Ascending aorta (tissue), 2 donors: ENCODE results near the gene PPP5C. TPM values are rescaled to one million over a fixed set of nuclear protein-coding genes. Genes with fewer than 3 reads are reported as not detected.
A peak's percentile ranks its signal among the peaks of the same experiment; 100 is the strongest.

ENCODE experiments used
- DNase-seq, 2 donors: peaks; one replicate each; pipeline ENCODE4 v3.0.0-alpha.2; 2019; ENCODE audit warnings: low spot score in 2 of 2
- H3K27ac ChIP-seq, 2 donors: fragments of 200-600 bp; sonication (generic); one replicate each; pipeline ENCODE4 v1.5.1; 2016 to 2017; ENCODE audit warnings: mild to moderate bottlenecking in 1 of 2
- H3K27me3 ChIP-seq: fragments of 200-600 bp; sonication (generic); one replicate; pipeline ENCODE4 v1.5.1; 2017
- H3K36me3 ChIP-seq, 2 donors: fragments of 200-600 bp; sonication (generic); one replicate each; pipeline ENCODE4 v1.5.1; 2016
- H3K4me1 ChIP-seq, 2 donors: fragments of 200-600 bp; sonication (generic); one replicate each; pipeline ENCODE4 v1.5.1; 2016 to 2017; ENCODE audit warnings: mild to moderate bottlenecking in 1 of 2
- H3K4me3 ChIP-seq, 2 donors: fragments of 200-600 bp; sonication (generic); one replicate each; pipeline ENCODE4 v1.5.1; 2016 to 2017; ENCODE audit warnings: mild to moderate bottlenecking in 1 of 2
- H3K9me3 ChIP-seq, 2 donors: fragments of 200-600 bp; sonication (generic); one replicate each; pipeline ENCODE4 v1.5.1; 2016
- CTCF ChIP-seq, 3 experiments: fragments of 200-600 bp in 2 of 3; fragments of 450-650 bp in 1 of 3; sonication (generic) in 2 of 3; IDR thresholded peaks; one replicate each; pipeline ENCODE4 v1.5.1; 2016 to 2019; ENCODE audit warnings: antibody characterized with exemption in 3 of 3, mild to moderate bottlenecking in 1 of 3, moderate library complexity in 1 of 3
- intact Hi-C: fragments of 100-400 bp; cut with DNase I; formaldehyde crosslinking; loops from one replicate; pipeline ENCODE4 v1.15.1; 2023
- total RNA-seq: library from RNA; depleted of rRNA; stranded (reverse); fragments of >200 nt; gene quantifications from one replicate; pipeline ENCODE4 v1.1.0, GENCODE V29; 2016

The PPP5C gene
- total RNA-seq, 1 donor from 2014 or later = 96.1 TPM

GRCh38 chr19:46347572-46347883 lies 641 bp downstream of the PPP5C start:
- no peak for TF ChIP-seq CTCF (IDR thresholded peaks at IDR 0.05)
- intact Hi-C loops = loop anchor here (2.0 kb wide), 2 partner anchors 47 to 67 kb away; no protein-coding TSS in a partner anchor
- peak overlapping the region in 1 of 2 donors; percentile 72 for H3K27ac ChIP-seq
- H3K4me3 ChIP-seq = peak overlapping the region; percentile 91 to 98
- no peak for DNase-seq
- peaks cover 24 to 53% of the 10 kb centered on the region in 2 donors for H3K4me1 ChIP-seq
- no peaks in the 10 kb centered on the region for H3K27me3 ChIP-seq
- H3K9me3 ChIP-seq = no peaks in the 10 kb centered on the region
- no peaks in the 10 kb centered on the region for H3K36me3 ChIP-seq

GRCh38 chr19:46347985-46348384 lies 1.1 kb downstream of the PPP5C start:
- H3K4me1 ChIP-seq = peaks cover 24 to 53% of the 10 kb centered on the region in 2 donors
- no peak for TF ChIP-seq CTCF (IDR thresholded peaks at IDR 0.05)
- DNase-seq = no peak
- peak overlapping the region; percentile 91 to 98 for H3K4me3 ChIP-seq
- H3K27ac ChIP-seq = no peak overlapping the region
- H3K36me3 ChIP-seq = peaks cover 0 to 2% of the 10 kb centered on the region in 2 donors
- H3K27me3 ChIP-seq = no peaks in the 10 kb centered on the region
- intact Hi-C loops = loop anchor here (2.0 kb wide), 2 partner anchors 47 to 67 kb away; no protein-coding TSS in a partner anchor
- H3K9me3 ChIP-seq = no peaks in the 10 kb centered on the region

- H3K4me1 ChIP-seq = peaks cover 24 to 53% of the 10 kb centered on the region in 2 donors
Observed at GRCh38 chr19:46349311-46349993, 2.6 kb downstream of the PPP5C start.

GRCh38 chr19:46350029-46350757 lies 3.3 kb downstream of the PPP5C start:
- no peak for TF ChIP-seq CTCF (IDR thresholded peaks at IDR 0.05)
- DNase-seq = no peak
- peak overlapping the region; percentile 75 to 78 for H3K27ac ChIP-seq
- H3K4me3 ChIP-seq = peak overlapping the region; percentile 8 to 31
- intact Hi-C loops = loop anchor here (2.0 to 5.0 kb wide), 2 partner anchors 23 to 162 kb away; no protein-coding TSS in a partner anchor
- no peaks in the 10 kb centered on the region for H3K27me3 ChIP-seq
- H3K4me1 ChIP-seq = peaks cover 24 to 53% of the 10 kb centered on the region in 2 donors
- H3K9me3 ChIP-seq = no peaks in the 10 kb centered on the region
- peaks cover 19 to 24% of the 10 kb centered on the region in 2 donors for H3K36me3 ChIP-seq

More at GRCh38 chr19:46349311-46349993, 2.6 kb downstream of the PPP5C start:
- no peaks in the 10 kb centered on the region for H3K27me3 ChIP-seq
- H3K36me3 ChIP-seq = peaks cover 12 to 17% of the 10 kb centered on the region in 2 donors
- TF ChIP-seq CTCF (IDR thresholded peaks at IDR 0.05) = no peak
- no peak overlapping the region for H3K4me3 ChIP-seq
- peak overlapping the region; percentile 75 to 78 for H3K27ac ChIP-seq
- H3K9me3 ChIP-seq = no peaks in the 10 kb centered on the region
- no peak for DNase-seq
- intact Hi-C loops = no loop called here

- H3K9me3 ChIP-seq = no peaks in the 10 kb centered on the region
- peaks cover 19 to 28% of the 10 kb centered on the region in 2 donors for H3K36me3 ChIP-seq
- H3K27me3 ChIP-seq = no peaks in the 10 kb centered on the region
- peak overlapping the region; percentile 75 to 78 for H3K27ac ChIP-seq
- peak overlapping the region; percentile 8 to 31 for H3K4me3 ChIP-seq
- no peak for TF ChIP-seq CTCF (IDR thresholded peaks at IDR 0.05)
- intact Hi-C loops = loop anchor here (2.0 to 5.0 kb wide), 2 partner anchors 22 to 162 kb away; no protein-coding TSS in a partner anchor
- no peak for DNase-seq
- H3K4me1 ChIP-seq = peaks cover 24 to 53% of the 10 kb centered on the region in 2 donors
Observed at GRCh38 chr19:46350758-46351159, 3.9 kb downstream of the PPP5C start.
